Neural progenitor cell (in vitro differentiated cells): ENCODE measurements around the gene NCOR2. TPM values are rescaled to one million over a fixed set of nuclear protein-coding genes. Genes with fewer than 3 reads are reported as not detected.

Experiments
- DNase-seq: peaks from one replicate; pipeline ENCODE4 v3.0.0-alpha.2; 2016; ENCODE audit warnings: low spot score
- H2AFZ ChIP-seq: fragments of 200-600 bp; sonication (generic); replicated peaks from 2 replicates; pipeline ENCODE4 v1.6.1; 2016; ENCODE audit warnings: antibody characterized with exemption
- H3F3A ChIP-seq: fragments of 200-600 bp; sonication (generic); 2 replicates; pipeline ENCODE4 v1.6.1; 2016; ENCODE audit warnings: antibody characterized with exemption, low read depth
- H3K27ac ChIP-seq: fragments of 200-600 bp; sonication (generic); 2 replicates; pipeline ENCODE4 v1.5.1; 2016; ENCODE audit warnings: mild to moderate bottlenecking
- H3K27me3 ChIP-seq: fragments of 200-600 bp; sonication (generic); 2 replicates; pipeline ENCODE4 v1.6.1; 2016; ENCODE audit warnings: mild to moderate bottlenecking, moderate library complexity
- H3K36me3 ChIP-seq: fragments of 200-600 bp; sonication (generic); 2 replicates; pipeline ENCODE4 v1.5.1; 2016
- H3K4me1 ChIP-seq: fragments of 200-600 bp; sonication (generic); 2 replicates; pipeline ENCODE4 v1.6.1; 2016; ENCODE audit warnings: mixed run types
- H3K4me2 ChIP-seq: fragments of 200-600 bp; sonication (generic); 2 replicates; pipeline ENCODE4 v1.6.1; 2016
- H3K4me3 ChIP-seq: fragments of 200-600 bp; sonication (generic); 2 replicates; pipeline ENCODE4 v1.5.1; 2016
- H3K79me2 ChIP-seq: fragments of 200-600 bp; sonication (generic); 2 replicates; pipeline ENCODE4 v1.6.1; 2016; ENCODE audit warnings: low read depth
- H3K9ac ChIP-seq: fragments of 200-600 bp; sonication (generic); 2 replicates; pipeline ENCODE4 v1.6.1; 2016
- H3K9me3 ChIP-seq: fragments of 200-600 bp; sonication (generic); 2 replicates; pipeline ENCODE4 v1.5.1; 2016; ENCODE audit warnings: low read depth
- H4K20me1 ChIP-seq: fragments of 200-600 bp; sonication (generic); 2 replicates; pipeline ENCODE4 v1.6.1; 2016; ENCODE audit warnings: low read depth
- H3K27ac Mint-ChIP-seq: 3 replicates; pipeline ENCODE4 v1.8.0; 2021; ENCODE audit warnings: mixed read lengths
- H3K27me3 Mint-ChIP-seq: 2 replicates; pipeline ENCODE4 v1.8.0; 2022; ENCODE audit warnings: low read depth, mild to moderate bottlenecking, inconsistent platforms, moderate library complexity, mixed read lengths; ENCODE audit not compliant: insufficient read depth
- H3K36me3 Mint-ChIP-seq: 3 replicates; pipeline ENCODE4 v1.8.0; 2021; ENCODE audit warnings: mixed read lengths
- H3K4me1 Mint-ChIP-seq: 3 replicates; pipeline ENCODE4 v1.8.0; 2021; ENCODE audit warnings: mixed read lengths
- H3K4me3 Mint-ChIP-seq: 3 replicates; pipeline ENCODE4 v1.8.0; 2021; ENCODE audit warnings: mild to moderate bottlenecking, moderate library complexity, mixed read lengths
- H3K9me3 Mint-ChIP-seq: 3 replicates; pipeline ENCODE4 v1.8.0; 2020; ENCODE audit warnings: mixed read lengths
- CTCF ChIP-seq: fragments of 200-600 bp; sonication (generic); IDR thresholded peaks from 2 replicates; pipeline ENCODE4 v1.5.1; 2017; ENCODE audit warnings: antibody characterized with exemption, mild to moderate bottlenecking
- EZH2 ChIP-seq: fragments of 200-600 bp; sonication (generic); IDR thresholded peaks from 2 replicates; pipeline ENCODE4 v1.6.1; 2017; ENCODE audit warnings: antibody characterized with exemption, mild to moderate bottlenecking, moderate library complexity
- EZH2phosphoT487 ChIP-seq: fragments of 200-600 bp; sonication (generic); IDR thresholded peaks from 2 replicates; pipeline ENCODE4 v1.6.1; 2017; ENCODE audit warnings: antibody characterized with exemption
- total RNA-seq: library from RNA; depleted of rRNA; stranded (reverse); fragments of >200 nt; gene quantifications from 2 replicates; pipeline ENCODE4 v1.2.3, GENCODE V29; 2015; ENCODE audit warnings: low replicate concordance

Gene NCOR2
- total RNA-seq, 1 donor from 2014 or later: 14.3 TPM

GRCh38 chr12:124592050-124592449 is 24.6 kb upstream of the NCOR2 start:
- peaks cover 7% of the 10 kb centered on the region for H3K4me1 Mint-ChIP-seq
- TF ChIP-seq CTCF: no peak
- TF ChIP-seq EZH2: no peak
- TF ChIP-seq EZH2phosphoT487: no peak
- DNase-seq: no peak
- H3K9me3 ChIP-seq: no peaks in the 10 kb centered on the region
- H3K4me1 ChIP-seq: no peaks in the 10 kb centered on the region
- H3K79me2 ChIP-seq: no peaks in the 10 kb centered on the region
- no peaks in the 10 kb centered on the region for H3K36me3 Mint-ChIP-seq
- peaks cover 9% of the 10 kb centered on the region for H3K9me3 Mint-ChIP-seq
- H3K4me3 ChIP-seq: no peak overlapping the region
- no peaks in the 10 kb centered on the region for H3F3A ChIP-seq
- H3K9ac ChIP-seq: no peak overlapping the region
- H3K4me2 ChIP-seq: no peak overlapping the region
- no peaks in the 10 kb centered on the region for H3K27me3 ChIP-seq
- H3K27ac Mint-ChIP-seq: peak overlapping the region; percentile 21
- H3K4me3 Mint-ChIP-seq: no peak overlapping the region
- H3K27ac ChIP-seq: no peak overlapping the region
- no peaks in the 10 kb centered on the region for H4K20me1 ChIP-seq
- no peaks in the 10 kb centered on the region for H3K36me3 ChIP-seq
- H2AFZ ChIP-seq: no peak overlapping the region
- H3K27me3 Mint-ChIP-seq: peaks cover 4% of the 10 kb centered on the region

- Histone ChIP-seq H3K9ac (no peak overlapping the region), H4K20me1 (no peaks in the 10 kb centered on the region), H3K79me2 (no peaks in the 10 kb centered on the region), H3K36me3 (no peaks in the 10 kb centered on the region), H3F3A (no peaks in the 10 kb centered on the region), H3K4me1 (no peaks in the 10 kb centered on the region), H2AFZ (no peak overlapping the region), H3K27me3 (no peaks in the 10 kb centered on the region), H3K4me3 (no peak overlapping the region), H3K9me3 (no peaks in the 10 kb centered on the region), H3K4me2 (no peak overlapping the region), H3K27ac (no peak overlapping the region)
- Mint-ChIP-seq H3K36me3 (no peaks in the 10 kb centered on the region), H3K9me3 (peaks cover 9% of the 10 kb centered on the region), H3K4me1 (peaks cover 7% of the 10 kb centered on the region), H3K27ac (no peak overlapping the region), H3K4me3 (no peak overlapping the region), H3K27me3 (peaks cover 4% of the 10 kb centered on the region)
- DNase-seq: no peak
- TF ChIP-seq CTCF (no peak), EZH2phosphoT487 (no peak), EZH2 (no peak)
Measured at GRCh38 chr12:124590447-124590846, 23.0 kb upstream of the NCOR2 start.

GRCh38 chr12:124588751-124589267 is 21.4 kb upstream of the NCOR2 start:
- H2AFZ ChIP-seq: no peak overlapping the region
- Mint-ChIP-seq H3K9me3 (peaks cover 11% of the 10 kb centered on the region), H3K4me1 (peaks cover 7% of the 10 kb centered on the region), H3K27ac (no peak overlapping the region), H3K27me3 (peaks cover 10% of the 10 kb centered on the region), H3K4me3 (no peak overlapping the region), H3K36me3 (no peaks in the 10 kb centered on the region)
- H3K9ac ChIP-seq: no peak overlapping the region
- no peaks in the 10 kb centered on the region for H3K36me3 ChIP-seq
- H3K4me2 ChIP-seq: no peak overlapping the region
- no peaks in the 10 kb centered on the region for H3K79me2 ChIP-seq
- no peak overlapping the region for H3K4me3 ChIP-seq
- no peaks in the 10 kb centered on the region for H3K9me3 ChIP-seq
- TF ChIP-seq EZH2 (no peak), EZH2phosphoT487 (no peak), CTCF (no peak)
- H4K20me1 ChIP-seq: no peaks in the 10 kb centered on the region
- H3K27ac ChIP-seq: no peak overlapping the region
- DNase-seq: no peak
- H3K27me3 ChIP-seq: no peaks in the 10 kb centered on the region
- no peaks in the 10 kb centered on the region for H3F3A ChIP-seq
- no peaks in the 10 kb centered on the region for H3K4me1 ChIP-seq
